ENCODE results near the gene CAMP. TPM values are rescaled to one million over a fixed set of nuclear protein-coding genes. Genes with fewer than 3 reads are reported as not detected.

The CAMP gene
- polyA plus RNA-seq, 3 donors = 2.1 to 5.1 (median 3.4) TPM

DNA sequence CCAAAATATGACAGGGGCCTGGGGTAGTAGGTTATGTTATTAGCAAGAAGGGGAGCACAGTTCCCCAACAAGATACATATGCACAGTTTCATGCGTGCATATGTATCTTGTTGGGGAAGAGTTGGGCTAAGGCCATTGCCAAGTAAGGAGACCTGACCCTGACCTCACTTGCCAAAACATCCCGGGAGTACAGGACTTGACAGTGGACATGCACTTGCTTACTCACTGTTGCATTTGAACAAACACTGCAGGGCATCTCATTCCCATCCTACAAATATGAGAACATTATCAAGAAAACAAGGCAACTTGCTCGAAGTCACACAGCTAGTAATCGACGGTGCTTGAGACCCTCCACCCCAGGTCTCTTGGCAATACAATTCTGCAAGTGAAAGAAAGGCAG is 4.8 kb upstream of the CAMP start:
- Histone ChIP-seq H3K4me3 (replicated peaks in 1 of 3; ENCODE audit: low read depth in 2 of 3, low read length in 3 of 3) (no peak overlapping the region), H3K9ac (ENCODE audit: insufficient read depth, low read length, poor library complexity, severe bottlenecking) (no peak overlapping the region), H3K4me1 (ENCODE audit: control insufficient read depth in 1 of 2, insufficient read depth in 2 of 2, low read length in 2 of 2) (peaks cover 59 to 74% of the 10 kb centered on the region in 2 donors), H2AFZ (ENCODE audit: insufficient read depth, low read depth, low read length, poor library complexity, severe bottlenecking) (no peak overlapping the region), H4K20me1 (ENCODE audit: insufficient read depth, low read length) (no peaks in the 10 kb centered on the region), H3K9me3 (replicated peaks in 1 of 2; ENCODE audit: control insufficient read depth in 1 of 2, insufficient read depth in 1 of 2, low read length in 2 of 2) (no peaks in the 10 kb centered on the region), H3K4me2 (replicated peaks; ENCODE audit: extremely low read depth, low read length, poor library complexity, severe bottlenecking) (no peak overlapping the region), H3K27ac (ENCODE audit: low read depth in 1 of 2, low read length in 2 of 2) (no peak overlapping the region), H3K27me3 (ENCODE audit: control insufficient read depth in 2 of 2, insufficient read depth in 2 of 2, low read length in 2 of 2) (no peaks in the 10 kb centered on the region), H3K79me2 (ENCODE audit: insufficient read depth, low read length) (no peaks in the 10 kb centered on the region), H3K36me3 (replicated peaks in 1 of 2; ENCODE audit: control insufficient read depth in 1 of 2, insufficient read depth in 2 of 2, low read length in 2 of 2) (no peaks in the 10 kb centered on the region)
- 100% methylated on average over 5 of the region's 5 CpGs for WGBS (ENCODE audit: insufficient coverage)
- TF ChIP-seq CTCF (IDR thresholded peaks at IDR 0.05) = no peak
- H3K27me3 Mint-ChIP-seq (ENCODE audit: low read depth in 3 of 3) = peaks cover 0 to 17% (median 0%) of the 10 kb centered on the region in 3 donors
- peaks cover 72% of the 10 kb centered on the region for H3K4me1 Mint-ChIP-seq
- peaks cover 3 to 5% of the 10 kb centered on the region in 2 donors for H3K36me3 Mint-ChIP-seq
- H3K9me3 Mint-ChIP-seq = peaks cover 0 to 5% (median 3%) of the 10 kb centered on the region in 7 donors
- H3K4me3 Mint-ChIP-seq = no peak overlapping the region
- no peak for DNase-seq
- H3K27ac Mint-ChIP-seq = no peak overlapping the region
- intact Hi-C loops (cut with micrococcal nuclease) = no loop called here

- H4K20me1 ChIP-seq (ENCODE audit: insufficient read depth, low read length) = no peaks in the 10 kb centered on the region
- Mint-ChIP-seq H3K9me3 (peaks cover 0 to 5% (median 3%) of the 10 kb centered on the region in 7 donors), H3K36me3 (peaks cover 3 to 5% of the 10 kb centered on the region in 2 donors), H3K4me3 (no peak overlapping the region), H3K27ac (no peak overlapping the region), H3K4me1 (peaks cover 82% of the 10 kb centered on the region), H3K27me3 (ENCODE audit: low read depth in 3 of 3) (peaks cover 0 to 16% (median 0%) of the 10 kb centered on the region in 3 donors)
- no peak overlapping the region for H3K4me3 ChIP-seq (replicated peaks in 1 of 3; ENCODE audit: low read depth in 2 of 3, low read length in 3 of 3)
- H2AFZ ChIP-seq (ENCODE audit: insufficient read depth, low read depth, low read length, poor library complexity, severe bottlenecking) = no peak overlapping the region
- no peaks in the 10 kb centered on the region for H3K27me3 ChIP-seq (ENCODE audit: control insufficient read depth in 2 of 2, insufficient read depth in 2 of 2, low read length in 2 of 2)
- H3K9me3 ChIP-seq (replicated peaks in 1 of 2; ENCODE audit: control insufficient read depth in 1 of 2, insufficient read depth in 1 of 2, low read length in 2 of 2) = no peaks in the 10 kb centered on the region
- H3K4me1 ChIP-seq (ENCODE audit: control insufficient read depth in 1 of 2, insufficient read depth in 2 of 2, low read length in 2 of 2) = peaks cover 69 to 84% of the 10 kb centered on the region in 2 donors
- no peaks in the 10 kb centered on the region for H3K36me3 ChIP-seq (replicated peaks in 1 of 2; ENCODE audit: control insufficient read depth in 1 of 2, insufficient read depth in 2 of 2, low read length in 2 of 2)
- 100% methylated on average over 2 of the region's 3 CpGs for WGBS (ENCODE audit: insufficient coverage)
- DNase-seq = peak in 1 of 3 donors; percentile 47
- H3K4me2 ChIP-seq (replicated peaks; ENCODE audit: extremely low read depth, low read length, poor library complexity, severe bottlenecking) = no peak overlapping the region
- no peak overlapping the region for H3K27ac ChIP-seq (ENCODE audit: low read depth in 1 of 2, low read length in 2 of 2)
- no peak for TF ChIP-seq CTCF (IDR thresholded peaks at IDR 0.05)
- intact Hi-C loops (cut with micrococcal nuclease) = no loop called here
- no peaks in the 10 kb centered on the region for H3K79me2 ChIP-seq (ENCODE audit: insufficient read depth, low read length)
- H3K9ac ChIP-seq (ENCODE audit: insufficient read depth, low read length, poor library complexity, severe bottlenecking) = no peak overlapping the region
Observed at GRCh38 chr3:48219543-48219942, 3.8 kb upstream of the CAMP start.

Measured in CD14-positive monocyte (primary cell).